PC-9 (cell line): ENCODE data around the gene MVB12A. TPM values are rescaled to one million over a fixed set of nuclear protein-coding genes. Genes with fewer than 3 reads are reported as not detected.

Experiments used
- BruUV-seq: library from RNA; stranded (reverse); fragments of 400-500 nt; replicated peaks from 2 replicates; lab custom pipeline; 2021; lab: Mats Ljungman, UMichigan
- CTCF ChIA-PET: fragments of 300-600 bp; sonication (Branson Sonifier 250); formaldehyde crosslinking; loops from one replicate; lab custom pipeline; 2022; ENCODE audit warnings: antibody characterized with exemption; lab: Charles Lee
- POLR2A ChIA-PET: fragments of 300-600 bp; sonication (Branson Sonifier 250); formaldehyde crosslinking; loops from one replicate; lab custom pipeline; 2022; ENCODE audit warnings: antibody characterized with exemption; ENCODE audit not compliant: unreplicated experiment; lab: Charles Lee
- DNase-seq, 2 experiments: peaks; one replicate each; pipeline versions ENCODE4 v3.0.0 to v3.0.0-alpha.2; 2015 to 2022; ENCODE audit warnings: mixed read lengths in 1 of 2
- H2AFZ ChIP-seq: fragments of 200-600 bp; sonication (generic); 2 replicates; pipeline ENCODE4 v1.8.1; 2017; ENCODE audit warnings: antibody characterized with exemption
- H3F3A ChIP-seq: fragments of 200-600 bp; sonication (generic); 2 replicates; pipeline ENCODE4 v1.8.1; 2017; ENCODE audit warnings: antibody characterized with exemption, mild to moderate bottlenecking, low read depth; ENCODE audit not compliant: insufficient read depth
- H3K27ac ChIP-seq: fragments of 200-600 bp; sonication (generic); 2 replicates; pipeline ENCODE4 v1.6.1; 2016; ENCODE audit warnings: mixed run types
- H3K27me3 ChIP-seq: fragments of 200-600 bp; sonication (generic); 2 replicates; pipeline ENCODE4 v1.6.1; 2016; ENCODE audit warnings: low read depth, mixed run types; ENCODE audit not compliant: insufficient read depth
- H3K36me3 ChIP-seq: fragments of 200-600 bp; sonication (generic); 2 replicates; pipeline ENCODE4 v1.6.1; 2016; ENCODE audit warnings: low read depth, mixed run types
- H3K4me1 ChIP-seq: fragments of 200-600 bp; sonication (generic); replicated peaks from 2 replicates; pipeline ENCODE4 v1.6.1; 2016; ENCODE audit warnings: mixed run types; ENCODE audit not compliant: insufficient read depth
- H3K4me2 ChIP-seq: fragments of 200-600 bp; sonication (generic); 2 replicates; pipeline ENCODE4 v1.6.1; 2017; ENCODE audit warnings: mixed run types
- H3K4me3 ChIP-seq: fragments of 200-600 bp; sonication (generic); 2 replicates; pipeline ENCODE4 v1.6.1; 2016; ENCODE audit warnings: mixed run types
- H3K79me2 ChIP-seq: fragments of 200-600 bp; sonication (generic); 2 replicates; pipeline ENCODE4 v1.6.1; 2017; ENCODE audit warnings: low read depth, mixed run types
- H3K9me2 ChIP-seq: fragments of 200-600 bp; sonication (generic); 2 replicates; pipeline ENCODE4 v1.8.1; 2017; ENCODE audit warnings: mild to moderate bottlenecking; ENCODE audit not compliant: insufficient read depth
- H3K9me3 ChIP-seq: fragments of 200-600 bp; sonication (generic); 2 replicates; pipeline ENCODE4 v1.8.1; 2016; ENCODE audit warnings: low read depth; ENCODE audit not compliant: insufficient read depth
- H4K20me1 ChIP-seq: fragments of 200-600 bp; sonication (generic); 2 replicates; pipeline ENCODE4 v1.8.1; 2017; ENCODE audit not compliant: insufficient read depth
- EZH2 ChIP-seq: fragments of 200-600 bp; sonication (generic); IDR thresholded peaks from 2 replicates; pipeline ENCODE4 v1.8.0; 2017; ENCODE audit warnings: antibody characterized with exemption, low read depth
- intact Hi-C: fragments of 100-400 bp; cut with micrococcal nuclease; formaldehyde crosslinking; loops from one replicate; pipeline ENCODE4 v1.10.0; 2022; ENCODE audit not compliant: unreplicated experiment
- total RNA-seq: library from RNA; stranded (reverse); gene quantifications from 2 replicates; pipeline ENCODE4 v1.2.3, GENCODE V29; 2021
- TF ChIP-seq, protein P1 (sequence below): fragments of 200-600 bp; sonication (generic); conservative IDR thresholded peaks from 2 replicates; pipeline ENCODE4 v1.6.1; 2017; ENCODE audit warnings: mixed run types, antibody characterized with exemption, mild to moderate bottlenecking, moderate library complexity

Gene MVB12A
- total RNA-seq, 1 experiment from 2014 or later: 58.1 TPM

- Histone ChIP-seq H3K27ac (no peak overlapping the region), H3K79me2 (no peaks in the 10 kb centered on the region), H3K4me1 (peaks cover 7% of the 10 kb centered on the region), H3K4me2 (peak overlapping the region; percentile 96), H3F3A (peaks cover 7% of the 10 kb centered on the region; the same call in 1 of the 2 replicates), H3K27me3 (no peaks in the 10 kb centered on the region), H2AFZ (peak overlapping the region; percentile 92), H3K9me3 (0 out of 2 replicates have a peak, but pooled peaks cover 4% of the 10 kb centered on the region), H4K20me1 (no peaks in the 10 kb centered on the region), H3K9me2 (no peaks in the 10 kb centered on the region), H3K36me3 (no peaks in the 10 kb centered on the region), H3K4me3 (peak overlapping the region; percentile 64)
- intact Hi-C loops: no loop called here
- TF ChIP-seq EZH2: no peak
- TF ChIP-seq, protein P1, sequence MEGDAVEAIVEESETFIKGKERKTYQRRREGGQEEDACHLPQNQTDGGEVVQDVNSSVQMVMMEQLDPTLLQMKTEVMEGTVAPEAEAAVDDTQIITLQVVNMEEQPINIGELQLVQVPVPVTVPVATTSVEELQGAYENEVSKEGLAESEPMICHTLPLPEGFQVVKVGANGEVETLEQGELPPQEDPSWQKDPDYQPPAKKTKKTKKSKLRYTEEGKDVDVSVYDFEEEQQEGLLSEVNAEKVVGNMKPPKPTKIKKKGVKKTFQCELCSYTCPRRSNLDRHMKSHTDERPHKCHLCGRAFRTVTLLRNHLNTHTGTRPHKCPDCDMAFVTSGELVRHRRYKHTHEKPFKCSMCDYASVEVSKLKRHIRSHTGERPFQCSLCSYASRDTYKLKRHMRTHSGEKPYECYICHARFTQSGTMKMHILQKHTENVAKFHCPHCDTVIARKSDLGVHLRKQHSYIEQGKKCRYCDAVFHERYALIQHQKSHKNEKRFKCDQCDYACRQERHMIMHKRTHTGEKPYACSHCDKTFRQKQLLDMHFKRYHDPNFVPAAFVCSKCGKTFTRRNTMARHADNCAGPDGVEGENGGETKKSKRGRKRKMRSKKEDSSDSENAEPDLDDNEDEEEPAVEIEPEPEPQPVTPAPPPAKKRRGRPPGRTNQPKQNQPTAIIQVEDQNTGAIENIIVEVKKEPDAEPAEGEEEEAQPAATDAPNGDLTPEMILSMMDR: peak; percentile 79
- DNase-seq: peak; percentile 82 to 92
- BruUV-seq: no TSS peak
- POLR2A ChIA-PET: no interaction called here
- CTCF ChIA-PET: interaction anchor here (0.5 to 0.7 kb wide), 2 partner anchors 70 to 98 kb away, joined by 4 read pairs; partner anchors contain the start of gene NXNL1
These were observed 29.0 kb upstream of the MVB12A start for GRCh38 chr19:17390665-17391370.

GRCh38 chr19:17391371-17392151, 28.3 kb upstream of the MVB12A start:
- no peak for TF ChIP-seq EZH2
- TF ChIP-seq, protein P1: no peak; the same call in none of the 2 replicates
- H3K27me3 ChIP-seq: no peaks in the 10 kb centered on the region
- H3K9me2 ChIP-seq: no peaks in the 10 kb centered on the region
- ChIA-PET CTCF (interaction anchor here (0.5 kb wide), 1 partner anchor 19 kb away, joined by 3 read pairs; no protein-coding TSS in a partner anchor), POLR2A (interaction anchor here (1.0 kb wide), 1 partner anchor 78 kb away, joined by 3 read pairs; no protein-coding TSS in a partner anchor)
- H3K9me3 ChIP-seq: 0 out of 2 replicates have a peak, but pooled peaks cover 4% of the 10 kb centered on the region
- H3K4me2 ChIP-seq: peak overlapping the region; percentile 96
- intact Hi-C loops: no loop called here
- H4K20me1 ChIP-seq: no peaks in the 10 kb centered on the region
- peaks cover 7% of the 10 kb centered on the region for H3K4me1 ChIP-seq
- no peaks in the 10 kb centered on the region for H3K79me2 ChIP-seq
- no peak overlapping the region for H3K27ac ChIP-seq
- peak overlapping the region; percentile 92 for H2AFZ ChIP-seq
- BruUV-seq: no TSS peak
- DNase-seq: no peak
- H3K36me3 ChIP-seq: no peaks in the 10 kb centered on the region
- peak overlapping the region; percentile 64 for H3K4me3 ChIP-seq
- peaks cover 7% of the 10 kb centered on the region; the same call in 1 of the 2 replicates for H3F3A ChIP-seq

DNA sequence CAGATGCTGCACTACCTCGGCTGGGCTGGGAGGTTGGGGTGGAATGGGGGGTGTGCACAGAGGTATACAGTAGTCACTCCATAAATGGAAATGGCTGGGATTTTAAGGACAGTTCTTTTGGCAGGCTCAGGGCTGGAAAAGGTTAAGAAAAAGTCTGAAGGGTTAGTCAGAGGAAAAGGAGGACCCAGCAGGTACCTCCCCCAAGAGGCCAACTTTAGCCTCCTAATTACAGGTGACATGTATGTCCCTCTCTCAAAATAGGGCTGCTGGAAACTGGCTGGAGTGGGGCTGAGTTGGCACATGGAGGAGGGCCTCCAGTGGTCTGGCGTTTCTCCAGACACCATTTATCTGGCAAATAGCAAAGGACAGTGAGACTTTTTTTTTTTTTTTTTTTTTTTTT, 26.8 kb upstream of the MVB12A start:
- intact Hi-C loops: no loop called here
- Histone ChIP-seq H3K79me2 (no peaks in the 10 kb centered on the region), H3F3A (peaks cover 7% of the 10 kb centered on the region; the same call in 1 of the 2 replicates), H4K20me1 (no peaks in the 10 kb centered on the region), H3K9me3 (0 out of 2 replicates have a peak, but pooled peaks cover 4% of the 10 kb centered on the region), H3K36me3 (no peaks in the 10 kb centered on the region), H2AFZ (no peak overlapping the region), H3K4me2 (no peak overlapping the region), H3K4me1 (peaks cover 7% of the 10 kb centered on the region), H3K4me3 (no peak overlapping the region), H3K27ac (no peak overlapping the region), H3K27me3 (no peaks in the 10 kb centered on the region), H3K9me2 (no peaks in the 10 kb centered on the region)
- DNase-seq: peak in 1 of 2 experiments; percentile 42
- no TSS peak for BruUV-seq
- ChIA-PET POLR2A (no interaction called here), CTCF (no interaction called here)
- TF ChIP-seq EZH2: no peak
- TF ChIP-seq, protein P1: no peak; the same call in 1 of the 2 replicates
